EH (cell line): ENCODE data around the gene DOCK9.

ENCODE experiments used
- DNase-seq: peaks from one replicate; pipeline ENCODE4 v3.0.0-alpha.2; 2015; ENCODE audit warnings: low read depth

The DOCK9 gene

DNA sequence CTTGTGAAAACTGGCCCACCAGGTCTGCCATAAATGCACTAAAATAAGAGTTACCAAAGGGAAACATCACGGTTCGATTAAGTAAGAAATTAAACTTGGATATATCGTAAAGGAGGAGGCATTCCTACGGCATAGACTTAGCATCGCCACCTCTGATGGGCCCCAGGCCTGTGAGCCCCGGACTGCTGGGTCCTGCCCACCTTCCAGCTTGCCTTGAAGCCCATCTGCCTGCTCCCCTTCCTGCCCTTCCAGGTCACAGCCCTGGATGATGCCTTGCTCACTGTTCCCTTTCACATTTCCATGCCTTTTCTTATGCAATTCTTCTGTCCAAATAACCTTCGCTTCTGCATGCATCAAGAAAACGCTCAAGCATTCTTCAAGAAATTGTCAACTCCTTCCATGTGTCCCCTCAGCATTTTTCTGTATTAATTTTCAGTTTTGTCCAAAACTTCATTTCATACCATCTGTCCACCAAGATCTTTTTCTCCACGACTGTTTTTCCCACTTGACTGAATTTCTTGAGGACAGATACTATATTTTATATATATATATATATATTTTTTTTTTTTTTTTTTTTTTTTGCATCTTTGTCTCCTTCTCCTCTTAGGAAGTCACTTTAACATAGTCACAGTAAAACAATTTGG lies 91.2 kb downstream of the DOCK9 start:
- no peak for DNase-seq

GRCh38 chr13:98885600-98885999 lies 92.3 kb downstream of the DOCK9 start:
- no peak for DNase-seq

DNA sequence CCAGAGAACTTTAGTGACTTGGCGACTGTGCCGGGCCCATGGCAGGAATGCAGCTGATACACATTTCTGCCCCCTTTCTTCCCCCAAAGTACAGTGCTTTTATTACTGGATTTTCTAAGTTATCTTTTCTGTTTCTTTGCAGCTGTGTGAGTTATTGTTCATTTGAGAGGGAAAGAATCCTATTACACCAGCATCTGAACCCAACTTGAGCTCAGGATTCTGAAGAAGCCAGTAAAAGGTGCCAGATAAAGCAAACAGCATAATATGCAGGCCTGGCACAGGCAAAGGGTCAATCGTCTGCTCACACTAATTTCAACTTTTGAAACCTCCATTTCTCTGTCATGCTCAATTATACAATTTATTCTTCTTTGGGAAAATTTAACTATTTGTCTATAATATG lies 93.9 kb downstream of the DOCK9 start:
- no peak for DNase-seq

- no peak for DNase-seq
These were observed 96.5 kb downstream of the DOCK9 start for GRCh38 chr13:98881390-98881789.

DNA sequence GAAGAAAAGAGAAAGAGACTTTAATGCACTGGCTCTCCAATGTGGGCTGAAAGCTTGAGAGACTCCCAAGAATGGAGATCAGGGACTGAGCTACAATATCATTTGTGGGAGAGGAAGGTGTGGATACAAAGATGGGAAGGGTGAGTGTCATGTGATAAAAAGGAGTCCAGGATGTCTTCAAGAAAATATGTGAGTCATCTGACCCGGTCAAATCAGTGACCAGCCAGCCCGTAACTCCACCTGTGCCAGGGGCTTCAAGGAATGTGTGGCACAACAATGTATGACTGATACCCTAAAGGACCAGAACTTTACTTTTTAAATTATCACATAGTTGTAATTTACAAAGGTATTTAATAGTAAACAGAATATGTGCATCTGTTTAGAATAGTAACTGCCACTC lies 97.2 kb downstream of the DOCK9 start:
- DNase-seq: no peak

DNA sequence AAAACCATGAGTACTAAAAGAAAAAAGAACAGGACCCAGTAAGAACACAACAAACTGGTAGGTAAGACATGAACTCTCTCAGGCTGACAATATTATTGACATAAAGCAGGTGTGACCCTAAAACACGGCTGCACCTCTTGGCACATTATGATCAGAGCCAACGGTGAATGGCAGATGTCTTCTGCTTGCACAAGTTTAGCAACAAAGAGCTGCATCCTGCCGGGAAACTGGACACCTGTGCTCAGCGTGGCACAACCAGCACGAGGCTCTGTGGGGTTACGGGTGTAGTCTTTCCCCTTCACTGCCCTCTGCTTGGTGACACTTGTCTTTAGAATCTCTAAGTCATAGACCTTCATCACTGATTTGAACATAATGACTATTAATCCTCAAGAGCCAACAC lies 97.9 kb downstream of the DOCK9 start:
- DNase-seq: no peak

DNA sequence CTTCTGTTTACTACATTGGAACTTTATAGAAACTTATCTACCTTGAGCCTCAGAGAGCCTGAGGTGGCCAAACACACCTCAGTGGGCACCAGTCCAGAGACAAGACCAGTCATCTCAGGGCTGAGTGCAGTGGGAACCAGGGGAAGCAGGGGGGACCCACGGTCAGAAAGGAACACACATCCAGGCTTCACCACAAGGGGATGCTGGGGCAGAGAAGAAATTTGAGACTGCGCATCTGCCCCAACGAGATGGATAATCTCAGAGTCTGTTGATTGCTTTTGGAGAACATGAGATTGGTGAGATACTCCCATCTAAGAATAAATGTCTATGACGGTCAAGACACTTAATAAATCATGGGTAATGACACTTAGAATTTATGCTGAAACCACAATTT lies 98.7 kb downstream of the DOCK9 start:
- no peak for DNase-seq

DNA sequence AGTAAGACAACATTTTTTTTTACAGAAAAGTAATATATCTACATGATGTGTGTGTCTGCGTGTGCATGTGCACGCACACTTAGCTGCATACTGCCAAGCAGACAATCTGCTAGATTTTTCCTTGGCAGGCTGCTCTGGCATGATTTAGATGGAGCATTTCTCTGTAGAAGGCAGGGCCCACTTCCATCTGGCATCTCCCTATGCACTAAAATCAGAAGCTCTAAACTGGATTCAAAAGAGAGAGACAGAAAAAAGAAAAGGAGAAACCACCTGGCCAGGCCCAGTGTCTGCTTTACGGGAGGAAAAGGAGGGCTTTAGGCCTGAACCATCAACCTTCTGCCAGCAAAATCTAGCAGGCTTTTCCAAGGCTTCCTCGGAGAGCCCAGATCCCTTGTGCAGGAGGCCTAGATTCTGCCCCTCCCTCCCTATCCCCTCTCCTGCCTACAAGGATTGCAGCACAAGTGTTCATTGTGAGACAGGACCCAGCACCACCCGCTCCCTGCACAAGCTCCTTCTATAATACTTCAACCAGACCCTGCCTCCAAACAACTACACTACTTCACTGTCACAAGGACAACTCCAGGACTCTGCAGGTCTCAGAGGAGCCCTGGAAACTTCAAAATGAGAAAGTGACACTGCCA lies 99.3 kb downstream of the DOCK9 start:
- DNase-seq: no peak

GRCh38 chr13:98877936-98878335 lies 99.9 kb downstream of the DOCK9 start:
- DNase-seq: no peak

- no peak for DNase-seq
These were observed 100.4 kb downstream of the DOCK9 start for GRCh38 chr13:98877466-98877865.

- no peak for DNase-seq
These were observed 102.6 kb downstream of the DOCK9 start for GRCh38 chr13:98875146-98875729.

DNA sequence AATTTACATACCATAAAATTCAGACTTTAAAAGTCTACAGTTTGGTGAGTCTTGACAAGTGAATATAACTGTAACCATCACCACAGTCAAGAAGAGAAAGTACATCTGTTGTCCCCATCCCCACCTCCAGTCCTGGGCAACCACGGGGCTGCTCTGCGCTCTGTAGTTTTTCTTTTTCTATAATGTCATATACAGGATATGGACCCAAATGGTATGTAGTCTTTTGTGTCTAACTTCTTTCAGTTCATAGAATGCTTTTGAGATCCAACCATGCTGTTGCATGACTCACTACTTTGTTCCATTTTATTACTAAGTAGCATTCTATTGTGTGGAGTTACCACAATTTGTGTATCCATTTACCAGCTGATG lies 103.9 kb downstream of the DOCK9 start:
- DNase-seq: no peak

- DNase-seq: no peak
These were observed 104.4 kb downstream of the DOCK9 start for GRCh38 chr13:98873377-98874028.

GRCh38 chr13:98871727-98872126 lies 106.1 kb downstream of the DOCK9 start:
- DNase-seq: no peak

DNA sequence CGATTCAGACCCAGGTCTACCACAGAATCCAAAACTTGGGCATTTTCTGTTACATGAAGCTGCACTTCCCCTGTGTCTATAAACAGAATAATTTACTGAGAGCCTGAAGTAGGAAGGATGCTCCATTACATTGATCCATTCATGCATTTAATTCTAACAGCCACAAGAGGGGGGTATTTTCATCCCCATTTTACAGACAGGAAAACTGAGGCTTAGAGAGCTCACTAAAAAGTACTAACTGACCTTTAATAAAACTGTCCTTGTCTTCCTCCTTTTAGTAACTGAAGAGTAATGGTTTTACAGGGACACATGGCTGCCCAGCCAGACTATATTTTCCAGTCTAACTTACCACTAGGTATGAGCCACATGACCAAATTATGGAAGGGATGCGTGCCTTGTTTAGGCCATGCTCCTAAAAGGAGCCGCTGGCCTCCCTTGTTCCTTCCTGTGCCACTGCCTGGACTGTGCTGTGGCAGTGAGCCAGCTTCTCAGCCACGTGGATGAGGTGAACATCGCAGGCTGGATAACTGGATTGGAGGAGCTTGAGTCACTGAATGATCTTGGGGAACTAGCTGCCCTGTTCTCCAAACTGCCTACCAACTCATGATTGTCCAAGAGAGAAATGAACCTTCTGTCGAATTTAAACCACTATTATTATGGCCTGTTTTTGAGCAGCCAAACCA lies 108.3 kb downstream of the DOCK9 start:
- peak; percentile 11 for DNase-seq

DNA sequence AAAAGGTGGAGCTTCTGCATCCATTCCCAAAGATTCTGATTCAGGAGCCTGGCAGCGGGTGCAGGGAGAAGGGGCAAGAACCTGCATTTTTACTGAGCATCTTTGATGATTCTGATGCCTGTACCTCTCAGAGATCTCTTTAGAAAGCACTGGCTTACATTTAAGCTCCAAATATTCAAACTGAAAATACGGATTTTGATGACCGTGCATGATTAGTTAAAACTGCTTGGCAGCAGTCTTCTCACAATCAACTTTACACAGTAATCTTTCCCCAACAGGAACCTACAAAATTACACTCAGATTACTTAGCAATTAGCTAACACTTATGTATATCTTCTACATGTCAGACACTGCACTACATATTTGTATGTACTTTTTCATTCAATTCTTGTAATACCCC lies 108.9 kb downstream of the DOCK9 start:
- no peak for DNase-seq

DNA sequence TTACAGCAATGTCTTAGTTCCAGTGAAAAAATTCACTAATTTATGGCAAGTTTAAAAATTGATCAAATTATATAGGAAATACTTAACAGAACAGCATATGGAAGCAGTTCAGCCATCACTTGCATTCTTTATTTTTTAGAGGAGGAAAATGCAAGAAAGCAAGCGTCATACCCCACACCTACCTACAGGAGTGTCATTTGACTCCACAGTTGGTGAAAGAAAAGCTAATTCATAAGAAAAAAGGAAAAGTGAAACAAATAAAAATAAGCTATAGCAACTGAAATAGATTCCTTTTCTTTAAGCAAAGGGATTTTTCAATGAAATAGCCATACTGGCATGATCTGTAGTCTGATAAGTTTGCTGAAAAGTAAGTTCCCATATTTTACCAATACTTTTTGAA lies 111.0 kb downstream of the DOCK9 start:
- no peak for DNase-seq

- DNase-seq: no peak
These were observed 117.4 kb downstream of the DOCK9 start for GRCh38 chr13:98860491-98860890.

- DNase-seq: no peak
These were observed 119.7 kb downstream of the DOCK9 start for GRCh38 chr13:98858191-98858590.

DNA sequence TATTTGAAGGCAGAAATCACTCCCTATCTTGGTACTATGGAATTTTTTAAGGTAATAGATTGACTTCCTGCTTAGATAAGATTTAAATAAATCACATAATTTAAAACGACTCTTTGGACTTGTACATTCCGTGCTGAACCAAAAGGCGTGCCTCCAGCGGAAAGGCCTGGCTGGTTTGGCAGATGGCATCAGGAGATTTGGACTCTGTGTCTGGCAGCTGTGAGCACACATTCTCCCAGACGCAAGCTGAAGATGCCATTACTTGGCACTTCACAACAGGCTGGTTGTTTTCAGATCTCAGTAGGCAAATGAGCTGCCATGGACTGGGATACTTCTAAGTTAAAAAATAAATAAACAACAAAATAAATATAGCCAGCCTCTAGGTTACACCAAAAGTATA lies 120.9 kb downstream of the DOCK9 start:
- no peak for DNase-seq

DNA sequence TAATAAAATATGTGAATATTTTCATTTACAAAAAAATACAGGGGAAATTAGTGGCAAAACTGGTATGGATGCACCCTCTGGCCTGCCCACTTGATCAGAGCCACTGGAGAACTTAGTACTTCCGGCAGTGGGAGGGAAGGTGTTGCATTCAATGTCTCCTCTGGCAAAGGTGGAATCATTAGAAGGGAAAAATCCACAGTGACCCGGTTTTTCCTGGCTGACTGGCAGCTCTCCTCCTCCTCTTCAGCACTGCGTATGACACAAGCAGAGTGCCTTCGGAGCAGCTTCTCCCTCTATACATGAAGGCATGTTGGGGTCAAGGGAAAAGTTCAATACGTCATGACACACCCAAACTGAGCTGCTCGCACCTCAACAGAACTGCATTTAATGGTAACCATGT lies 123.4 kb downstream of the DOCK9 start:
- DNase-seq: no peak

- DNase-seq: peak; percentile 66
These were observed 124.1 kb downstream of the DOCK9 start for GRCh38 chr13:98853771-98854221.

GRCh38 chr13:98851276-98851675 lies 126.6 kb downstream of the DOCK9 start:
- no peak for DNase-seq
